Suprapubic skin (tissue), 3 donors: ENCODE results near the gene USH1C.

Experiments
- CTCF ChIP-seq, 2 donors: fragments of 200-600 bp in 1 of 2; fragments of 450-650 bp in 1 of 2; sonication (generic) in 1 of 2; IDR thresholded peaks; one replicate each; pipeline ENCODE4 v1.5.1; 2016 to 2019; ENCODE audit warnings: antibody characterized with exemption in 2 of 2, mild to moderate bottlenecking in 1 of 2, moderate library complexity in 1 of 2
- EP300 ChIP-seq: sonication (generic); formaldehyde crosslinking; IDR thresholded peaks from one replicate; pipeline ENCODE4 v1.6.1; 2017; ENCODE audit warnings: antibody characterized with exemption
- POLR2A ChIP-seq, 2 donors: fragments of 450-650 bp; IDR thresholded peaks; one replicate each; pipeline ENCODE4 v1.6.1; 2017; ENCODE audit warnings: antibody characterized with exemption in 2 of 2, mild to moderate bottlenecking in 2 of 2, moderate library complexity in 2 of 2

GRCh38 chr11:17550450-17551346 is 6.5 kb upstream of the USH1C start:
- no peak for TF ChIP-seq CTCF (IDR thresholded peaks at IDR 0.05)
- TF ChIP-seq POLR2A (IDR thresholded peaks at IDR 0.05) = no peak
- TF ChIP-seq EP300 = no peak
